Measurements from ENCODE around the gene FRMD5. TPM values are rescaled to one million over a fixed set of nuclear protein-coding genes. Genes with fewer than 3 reads are reported as not detected.
A peak's percentile ranks its signal among the peaks of the same experiment; 100 is the strongest.

FRMD5 gene
- total RNA-seq, 1 donor from 2014 or later, result 42.5 TPM

DNA sequence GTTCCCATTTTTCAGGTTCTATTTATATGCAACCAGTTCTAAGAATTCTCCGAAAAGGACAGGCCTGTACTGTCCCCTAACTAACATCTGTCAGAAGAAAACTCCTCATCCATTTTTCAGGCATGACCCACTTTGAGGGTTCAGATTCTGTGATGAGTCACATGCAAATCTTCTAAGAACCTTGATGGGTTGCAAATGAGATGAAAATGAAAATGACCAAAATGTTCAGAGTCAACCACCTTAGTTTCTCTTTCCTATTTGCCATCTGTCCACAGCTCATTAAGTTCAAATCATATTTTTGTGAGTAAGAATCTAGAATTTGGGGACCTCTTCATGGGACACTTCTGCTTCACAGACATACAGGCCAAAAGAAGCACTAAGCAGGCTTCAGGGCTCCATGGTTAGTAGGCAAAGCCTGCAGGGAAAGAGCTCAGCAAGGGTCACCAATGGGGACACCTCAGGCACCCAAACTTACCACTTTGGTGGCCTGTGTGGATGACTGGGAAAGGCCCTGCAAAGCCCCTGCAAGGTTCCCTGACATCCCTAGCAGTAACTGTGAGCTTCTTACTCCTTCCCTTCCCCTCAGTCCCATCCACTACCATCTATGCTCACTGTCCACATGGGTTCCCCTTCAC lies 246.3 kb downstream of the FRMD5 start:
- DNase-seq (no peak), ATAC-seq (no peak)
- intact Hi-C loops (cut with micrococcal nuclease), result no loop called here

DNA sequence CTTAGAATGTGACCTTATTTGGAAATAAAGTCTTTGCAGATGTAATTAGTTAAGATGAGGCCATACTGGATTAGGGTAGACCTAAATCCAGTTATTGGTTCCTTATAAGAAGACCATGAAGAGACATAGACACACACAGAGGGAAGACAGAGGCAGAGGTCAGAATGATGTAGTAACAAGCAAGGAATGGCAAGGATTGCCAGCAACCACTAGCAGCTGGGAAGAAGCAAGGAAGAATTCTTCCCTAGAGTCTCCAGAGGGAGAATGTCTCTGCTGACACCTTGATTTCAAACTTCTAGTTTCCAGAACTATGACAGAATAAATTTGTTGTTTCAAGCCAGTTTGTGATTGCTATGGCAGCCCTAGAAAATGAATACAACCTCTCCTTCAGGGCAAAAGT lies 251.6 kb downstream of the FRMD5 start:
- ATAC-seq (no peak), DNase-seq (no peak)
- intact Hi-C loops (cut with micrococcal nuclease), result loop anchor here (5.0 kb wide), 1 partner anchor 374 kb away; no protein-coding TSS in a partner anchor

- no peak for DNase-seq
- intact Hi-C loops (cut with micrococcal nuclease), result loop anchor here (5.0 kb wide), 1 partner anchor 375 kb away; no protein-coding TSS in a partner anchor
- ATAC-seq, result no peak
Measured at GRCh38 chr15:43942194-43942593, 252.9 kb downstream of the FRMD5 start.

GRCh38 chr15:43941555-43941954 lies 253.5 kb downstream of the FRMD5 start:
- no peak for DNase-seq
- intact Hi-C loops (cut with micrococcal nuclease), result loop anchor here (5.0 kb wide), 1 partner anchor 376 kb away; no protein-coding TSS in a partner anchor
- ATAC-seq, result no peak

GRCh38 chr15:43941071-43941470 lies 254.0 kb downstream of the FRMD5 start:
- DNase-seq (no peak), ATAC-seq (no peak)
- intact Hi-C loops (cut with micrococcal nuclease), result loop anchor here (5.0 kb wide), 1 partner anchor 376 kb away; no protein-coding TSS in a partner anchor

GRCh38 chr15:43939070-43939469 lies 256.0 kb downstream of the FRMD5 start:
- ATAC-seq, result no peak
- intact Hi-C loops (cut with micrococcal nuclease), result no loop called here
- DNase-seq, result no peak

GRCh38 chr15:43934480-43934879 lies 260.6 kb downstream of the FRMD5 start:
- DNase-seq, result no peak
- intact Hi-C loops (cut with micrococcal nuclease), result no loop called here
- no peak for ATAC-seq

GRCh38 chr15:43932907-43933306 lies 262.2 kb downstream of the FRMD5 start:
- peak; percentile 44 for ATAC-seq
- intact Hi-C loops (cut with micrococcal nuclease), result no loop called here

DNA sequence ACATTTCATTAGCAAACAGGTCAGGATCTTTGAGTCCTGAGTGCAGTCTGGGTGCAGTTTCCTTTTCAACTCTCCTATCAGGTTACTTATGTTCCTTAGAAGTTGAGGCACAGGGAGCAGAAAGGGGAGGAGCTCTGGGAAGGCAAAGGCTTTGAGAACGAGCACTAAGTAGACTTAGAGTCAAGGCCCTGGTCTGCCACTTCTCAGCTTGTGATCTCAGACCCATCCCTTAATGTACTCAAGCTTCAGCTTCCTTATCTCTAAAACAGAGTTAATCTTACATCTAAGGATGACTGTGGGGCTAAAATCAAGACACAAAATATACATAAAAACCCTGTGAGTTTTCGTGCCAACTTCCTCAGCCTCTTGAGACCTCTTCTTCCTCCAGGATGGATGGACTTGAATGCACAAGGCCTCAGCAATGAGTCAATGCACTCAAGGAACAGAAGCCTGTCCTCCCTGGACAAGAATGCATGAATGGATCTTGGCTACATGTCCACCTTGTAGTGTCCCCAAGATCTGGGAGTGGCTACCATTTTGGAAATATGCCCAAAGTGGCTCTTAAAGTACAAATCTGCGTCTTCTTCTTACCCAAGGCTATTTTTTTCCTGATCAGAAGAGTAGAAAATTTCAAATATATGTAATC lies 263.2 kb downstream of the FRMD5 start:
- intact Hi-C loops (cut with micrococcal nuclease), result no loop called here
- ATAC-seq (no peak), DNase-seq (no peak)

More at GRCh38 chr15:43932907-43933306, 262.2 kb downstream of the FRMD5 start:
- peak; percentile 40 for DNase-seq

DNA sequence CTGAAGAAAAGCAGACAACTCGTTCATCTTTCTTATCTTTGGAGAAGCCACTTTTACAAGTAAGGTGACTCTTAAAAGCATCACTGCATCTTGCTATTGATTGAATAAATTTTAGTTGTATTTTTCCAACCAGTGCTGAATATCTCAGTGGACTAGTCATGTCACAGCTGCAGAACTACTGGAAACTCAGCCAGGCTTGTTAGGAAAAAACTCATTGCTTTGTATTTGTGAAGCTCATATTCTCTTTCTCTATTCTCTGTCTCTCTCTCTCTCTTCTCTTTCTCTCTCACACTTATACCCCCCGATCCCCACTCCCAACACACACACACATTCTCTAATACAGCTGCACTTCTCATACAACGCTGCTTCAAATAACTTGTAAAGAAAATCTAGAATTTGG lies 264.0 kb downstream of the FRMD5 start:
- DNase-seq (no peak), ATAC-seq (no peak)
- intact Hi-C loops (cut with micrococcal nuclease), result no loop called here

DNA sequence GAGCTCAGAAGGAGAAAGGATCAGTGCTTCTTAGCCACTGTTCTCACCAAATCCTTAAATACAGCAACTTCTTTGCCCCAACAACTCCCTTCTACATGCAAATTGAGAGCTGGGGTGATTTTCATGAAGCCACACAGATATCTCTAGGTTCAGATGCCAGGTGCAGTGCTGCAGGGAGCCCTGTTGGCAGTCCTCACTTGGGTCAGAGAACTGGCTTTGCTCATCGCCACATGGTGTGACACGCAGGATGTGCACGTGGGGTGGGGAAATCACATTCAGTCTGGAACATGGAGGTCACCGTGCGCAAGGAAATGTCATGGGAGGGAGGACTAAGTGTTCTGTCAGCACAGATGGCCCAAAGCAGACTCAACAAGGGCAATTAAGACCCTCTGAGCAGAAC lies 264.5 kb downstream of the FRMD5 start:
- peak; percentile 64 for DNase-seq
- ATAC-seq, result peak; percentile 93
- intact Hi-C loops (cut with micrococcal nuclease), result no loop called here

DNA sequence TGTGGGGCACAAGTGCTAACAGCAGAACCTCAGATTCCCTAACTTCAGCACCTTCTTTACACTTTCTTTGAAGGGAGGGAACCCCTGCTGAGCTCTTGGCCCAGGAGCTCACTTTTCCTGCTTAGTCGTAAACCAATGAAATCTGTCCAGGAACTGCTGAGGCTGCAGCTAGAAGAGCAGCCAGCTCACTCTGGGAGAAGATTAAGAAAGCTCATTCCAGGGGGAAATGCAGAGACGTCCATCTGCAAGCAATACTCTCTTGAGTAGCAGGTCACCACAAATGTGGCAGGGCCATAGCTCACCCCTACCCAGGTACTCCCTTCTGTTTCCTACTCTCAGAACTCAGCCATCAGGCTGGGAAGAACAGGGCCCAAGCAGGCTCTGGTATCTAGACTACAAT lies 265.0 kb downstream of the FRMD5 start:
- intact Hi-C loops (cut with micrococcal nuclease), result no loop called here
- DNase-seq (no peak), ATAC-seq (peak; percentile 18)

DNA sequence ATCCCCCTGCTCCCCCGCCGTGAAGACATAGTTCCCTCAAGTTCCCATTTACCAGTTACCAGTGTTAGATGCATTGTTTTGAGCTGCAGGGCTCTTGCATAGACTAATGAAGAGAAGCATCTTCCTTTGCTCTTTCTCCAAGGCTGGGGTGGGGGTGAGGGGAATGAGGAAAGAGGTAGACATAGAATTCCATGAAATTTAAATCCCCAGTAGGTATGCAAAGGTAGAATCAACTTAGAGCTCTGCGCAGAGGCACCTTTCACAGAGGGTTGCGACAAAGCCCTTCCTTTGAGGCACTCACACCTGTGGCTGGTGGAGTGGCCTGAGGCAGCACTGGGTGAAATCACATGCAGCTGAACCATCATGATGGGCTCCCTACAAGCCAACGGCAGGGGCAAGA lies 266.9 kb downstream of the FRMD5 start:
- intact Hi-C loops (cut with micrococcal nuclease), result no loop called here
- ATAC-seq (no peak), DNase-seq (no peak)

- no peak for ATAC-seq
- intact Hi-C loops (cut with micrococcal nuclease), result no loop called here
- DNase-seq, result no peak
Measured at GRCh38 chr15:43927203-43927602, 267.9 kb downstream of the FRMD5 start.

DNA sequence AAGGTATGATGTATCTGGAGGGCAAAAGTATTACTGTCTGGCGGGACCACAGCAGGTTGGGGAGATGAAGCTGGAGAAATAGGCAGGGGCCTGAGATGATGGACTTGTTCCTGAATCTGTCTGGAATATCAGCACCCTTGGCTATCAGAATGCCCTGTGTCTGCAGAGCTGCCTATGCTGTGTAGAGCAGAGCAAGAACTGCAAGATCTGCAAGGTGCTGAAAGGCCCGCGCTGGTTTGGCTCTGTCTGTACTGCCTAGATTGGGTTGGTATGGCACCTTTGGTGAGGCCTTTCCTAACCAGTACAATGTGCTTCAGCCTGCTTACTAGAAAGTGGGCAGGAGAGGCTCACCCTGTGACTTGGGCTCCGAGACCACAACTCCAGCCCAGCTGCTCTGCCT lies 271.5 kb downstream of the FRMD5 start:
- DNase-seq, result no peak
- intact Hi-C loops (cut with micrococcal nuclease), result no loop called here
- peak; percentile 33 for ATAC-seq

DNA sequence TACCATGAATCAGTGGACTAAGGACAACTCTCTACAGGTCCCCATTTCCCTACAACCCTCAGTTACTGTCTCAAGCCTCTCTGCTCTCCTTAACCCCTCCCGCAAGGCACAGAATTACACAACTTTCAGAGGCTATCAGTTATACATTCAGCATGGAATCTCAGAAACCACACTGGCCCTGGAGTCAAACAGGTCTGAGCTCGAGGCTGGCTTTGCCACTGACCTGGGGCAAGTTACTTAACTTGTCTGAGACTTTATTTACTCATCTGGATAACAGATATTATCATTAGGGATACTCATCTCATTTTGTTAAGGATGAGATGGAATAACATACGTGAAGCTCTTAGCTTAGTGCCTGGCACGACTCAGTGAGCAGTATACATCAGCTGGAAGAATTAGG lies 273.1 kb downstream of the FRMD5 start:
- intact Hi-C loops (cut with micrococcal nuclease), result no loop called here
- no peak for ATAC-seq
- DNase-seq, result no peak

- intact Hi-C loops (cut with micrococcal nuclease), result no loop called here
- ATAC-seq, result no peak
- no peak for DNase-seq
Measured at GRCh38 chr15:43920815-43921214, 274.3 kb downstream of the FRMD5 start.

DNA sequence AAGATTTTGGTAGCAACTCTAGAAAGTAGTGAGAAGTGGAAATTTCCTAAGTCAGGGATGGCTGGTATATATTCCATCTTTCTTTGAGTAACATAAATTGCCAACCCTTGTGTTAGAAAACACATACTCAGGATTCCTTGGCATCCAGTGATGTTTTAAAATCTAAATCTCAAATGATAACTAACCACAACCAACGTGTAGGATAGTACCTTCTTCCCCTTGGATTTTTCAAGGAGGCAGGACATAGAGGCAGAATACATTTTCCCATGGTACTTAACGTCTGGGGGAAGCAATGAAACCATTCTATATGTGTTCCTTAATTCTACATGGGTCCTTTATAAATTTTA lies 274.8 kb downstream of the FRMD5 start:
- no peak for DNase-seq
- no peak for ATAC-seq
- intact Hi-C loops (cut with micrococcal nuclease), result no loop called here

- ATAC-seq (peak; percentile 28), DNase-seq (no peak)
- intact Hi-C loops (cut with micrococcal nuclease), result no loop called here
Measured at GRCh38 chr15:43919540-43920253, 275.4 kb downstream of the FRMD5 start.

DNA sequence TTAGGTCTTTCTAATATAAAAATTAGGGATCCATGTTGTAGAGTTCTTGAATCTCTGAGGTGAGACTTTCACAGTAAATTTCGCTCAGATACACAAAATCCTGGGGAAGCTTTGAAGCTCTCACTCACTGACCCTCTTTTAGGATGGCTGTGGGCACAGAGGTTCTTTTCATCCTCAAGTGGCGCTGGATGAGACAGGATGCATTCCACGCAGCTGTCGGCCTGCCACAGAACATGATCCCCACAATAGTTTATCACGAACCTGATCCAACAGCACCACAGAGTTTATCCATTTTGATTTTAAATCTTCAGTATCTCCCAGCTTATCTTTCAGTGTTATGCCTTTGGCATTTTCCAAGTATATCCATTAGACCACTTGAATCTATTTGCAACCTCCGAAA lies 276.4 kb downstream of the FRMD5 start:
- no peak for DNase-seq
- ATAC-seq, result no peak
- intact Hi-C loops (cut with micrococcal nuclease), result no loop called here

DNA sequence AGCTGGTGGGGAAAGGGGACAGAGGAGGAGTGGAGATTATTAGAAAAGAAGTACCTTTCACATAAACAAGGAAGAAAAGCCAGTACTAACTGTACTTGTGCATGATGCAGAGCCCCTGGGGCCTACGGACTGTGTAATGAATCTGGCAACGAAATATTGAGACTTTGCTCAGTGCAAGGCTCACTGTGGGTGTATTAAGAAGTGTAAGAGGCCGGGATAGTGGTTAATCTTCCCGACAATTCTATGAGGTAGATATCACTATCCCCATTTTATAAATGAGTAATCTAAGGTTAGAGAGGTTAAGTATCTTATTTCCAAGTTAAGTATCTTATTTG lies 278.8 kb downstream of the FRMD5 start:
- intact Hi-C loops (cut with micrococcal nuclease), result no loop called here
- DNase-seq, result no peak
- peak; percentile 48 for ATAC-seq
